Uterus (tissue), 2 donors: ENCODE measurements around the gene CDH12.

Experiments used
- POLR2A ChIP-seq, 2 donors: fragments of 450-650 bp; IDR thresholded peaks; one replicate each; pipeline ENCODE4 v1.6.1; 2016; ENCODE audit warnings: antibody characterized with exemption in 2 of 2, mild to moderate bottlenecking in 1 of 2, moderate library complexity in 1 of 2
- TF ChIP-seq, protein P1 (sequence below), 4 experiments: fragments of 200-600 bp in 2 of 4; fragments of 450-650 bp in 2 of 4; sonication (generic) in 2 of 4; IDR thresholded peaks; one replicate each; pipeline ENCODE4 v1.5.1; 2016 to 2019; ENCODE audit warnings: antibody characterized with exemption in 4 of 4, mild to moderate bottlenecking in 2 of 4, moderate library complexity in 1 of 4

DNA sequence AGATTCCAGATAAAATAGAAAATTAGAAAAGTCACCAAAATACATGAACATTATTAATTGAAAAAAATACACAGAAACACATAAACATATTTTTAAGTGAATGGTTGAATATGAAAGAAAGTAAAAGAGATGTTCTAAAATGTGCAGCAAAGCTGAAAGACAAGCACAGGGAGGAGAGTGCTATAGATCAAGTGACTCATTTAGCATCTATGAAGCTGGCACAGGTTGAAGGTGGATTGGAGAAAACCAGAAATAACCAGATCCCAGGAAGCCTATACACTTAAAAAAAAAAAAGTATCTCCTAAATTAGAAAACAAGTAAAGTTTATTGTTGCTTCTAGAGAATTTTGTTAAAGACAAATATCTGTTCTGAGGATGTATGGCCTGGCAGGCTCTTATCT is 338.9 kb downstream of the CDH12 start:
- TF ChIP-seq, protein P1, sequence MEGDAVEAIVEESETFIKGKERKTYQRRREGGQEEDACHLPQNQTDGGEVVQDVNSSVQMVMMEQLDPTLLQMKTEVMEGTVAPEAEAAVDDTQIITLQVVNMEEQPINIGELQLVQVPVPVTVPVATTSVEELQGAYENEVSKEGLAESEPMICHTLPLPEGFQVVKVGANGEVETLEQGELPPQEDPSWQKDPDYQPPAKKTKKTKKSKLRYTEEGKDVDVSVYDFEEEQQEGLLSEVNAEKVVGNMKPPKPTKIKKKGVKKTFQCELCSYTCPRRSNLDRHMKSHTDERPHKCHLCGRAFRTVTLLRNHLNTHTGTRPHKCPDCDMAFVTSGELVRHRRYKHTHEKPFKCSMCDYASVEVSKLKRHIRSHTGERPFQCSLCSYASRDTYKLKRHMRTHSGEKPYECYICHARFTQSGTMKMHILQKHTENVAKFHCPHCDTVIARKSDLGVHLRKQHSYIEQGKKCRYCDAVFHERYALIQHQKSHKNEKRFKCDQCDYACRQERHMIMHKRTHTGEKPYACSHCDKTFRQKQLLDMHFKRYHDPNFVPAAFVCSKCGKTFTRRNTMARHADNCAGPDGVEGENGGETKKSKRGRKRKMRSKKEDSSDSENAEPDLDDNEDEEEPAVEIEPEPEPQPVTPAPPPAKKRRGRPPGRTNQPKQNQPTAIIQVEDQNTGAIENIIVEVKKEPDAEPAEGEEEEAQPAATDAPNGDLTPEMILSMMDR (IDR thresholded peaks at IDR 0.05): no peak
- no peak for TF ChIP-seq POLR2A (IDR thresholded peaks at IDR 0.05)
